Heart left ventricle (tissue), 16 donors: ENCODE measurements around the gene CATSPERZ. TPM values are rescaled to one million over a fixed set of nuclear protein-coding genes. Genes with fewer than 3 reads are reported as not detected.
A peak's percentile ranks its signal among the peaks of the same experiment; 100 is the strongest.

Source experiments
- ATAC-seq, 4 donors: fragments of 200-7000 bp; cut with Tn5 transposase; one replicate each; pipeline ENCODE4 v1.9.1; 2020 to 2022; ENCODE audit warnings: moderate library complexity in 4 of 4, mild to moderate bottlenecking in 3 of 4, moderate number of reproducible peaks in 1 of 4
- DNase-seq, 5 donors: peaks; one replicate each; pipeline ENCODE4 v3.0.0-alpha.2; 2020
- H3K27ac ChIP-seq, 12 donors: fragments of 200-600 bp; sonication (generic) in 4 of 12; one replicate each; pipeline versions ENCODE4 v1.5.0 to v1.8.0; 2016 to 2022; ENCODE audit warnings: mild to moderate bottlenecking in 2 of 12
- H3K27me3 ChIP-seq, 9 donors: fragments of 200-600 bp; sonication (generic) in 2 of 9; one replicate each; pipeline versions ENCODE4 v1.5.1 to v1.8.0; 2016 to 2022; ENCODE audit warnings: mild to moderate bottlenecking in 3 of 9
- H3K36me3 ChIP-seq, 9 donors: fragments of 200-600 bp; sonication (generic) in 2 of 9; one replicate each; pipeline versions ENCODE4 v1.5.0 to v1.8.0; 2018 to 2022; ENCODE audit warnings: mild to moderate bottlenecking in 2 of 9
- H3K4me1 ChIP-seq, 12 donors: fragments of 200-600 bp; sonication (generic) in 4 of 12; one replicate each; pipeline versions ENCODE4 v1.5.0 to v1.8.0; 2016 to 2022; ENCODE audit warnings: mild to moderate bottlenecking in 3 of 12
- H3K4me3 ChIP-seq, 12 donors: fragments of 200-600 bp; sonication (generic) in 4 of 12; one replicate each; pipeline versions ENCODE4 v1.5.0 to v1.8.0; 2017 to 2022; ENCODE audit warnings: mild to moderate bottlenecking in 9 of 12, moderate library complexity in 4 of 12
- H3K9me3 ChIP-seq, 12 donors: fragments of 200-600 bp; sonication (generic) in 4 of 12; one replicate each; pipeline versions ENCODE4 v1.5.0 to v1.8.0; 2016 to 2022; ENCODE audit warnings: mild to moderate bottlenecking in 1 of 12
- CTCF ChIP-seq, 12 donors: fragments of 200-600 bp; sonication (generic) in 4 of 12; IDR thresholded peaks; one replicate each; pipeline versions ENCODE4 v1.5.0 to v1.8.0; 2018 to 2022; ENCODE audit warnings: antibody characterized with exemption in 12 of 12, mild to moderate bottlenecking in 5 of 12
- POLR2A ChIP-seq, 2 donors: fragments of 450-650 bp; IDR thresholded peaks; one replicate each; pipeline ENCODE4 v1.6.1; 2017; ENCODE audit warnings: antibody characterized with exemption in 2 of 2, mild to moderate bottlenecking in 2 of 2, moderate library complexity in 2 of 2
- WGBS, 4 donors: extraction: QIAGEN DNeasy Blood & Tissue Kit in 2 of 4; methylation state at CpG; one replicate each; pipeline versions ENCODE4 v1.1.5 to v1.1.7; 2013 to 2018; 5-methylcytosine and 5-hydroxymethylcytosine counted together
- intact Hi-C, 10 donors: fragments of 100-400 bp; cut with DNase I; formaldehyde crosslinking; loops; one replicate each; pipeline versions ENCODE4 v1.11.1 to v1.14.2; 2022
- polyA plus RNA-seq, 2 donors: library from polyadenylated mRNA; stranded (reverse); fragments of 200-250 nt; gene quantifications; one replicate each; pipeline ENCODE4 v1.2.3, GENCODE V29; 2013
- total RNA-seq, 9 donors: library from RNA; depleted of rRNA in 2 of 9; stranded (reverse); fragments of >200 nt in 2 of 9; fragmentation: NEBNext Ultra II Directional in 3 of 9; extraction: Animal tissue kit (Norgen Biotek cat#: 25700) in 3 of 9; gene quantifications; one replicate each; pipeline versions ENCODE4 v1.1.0 to v1.2.4, GENCODE V29; 2016 to 2023
- donor health status: ischemic (EF 13 %, LVEDD 7.1; RV severe dilation, severe dysfunction).
- donor health status: healthy with polysubstance abuse.
- donor health status: DM: no; HTN: yes; CAD: no.
- donor health status: DM: no; HTN: no; CAD: no.
- donor health status: ischemic (EF 25% LVEDD 6.9; RV normal size, moderate dysfunction).
- donor health status: ischemic (EF 25% LVEDD 5.7; RV mildly dilated, moderate dysfunction).
- donor health status: healthy.
- donor health status: DM: yes; HTN: yes; CAD: no.
- donor health status: ischemic (EF 35%, LVEDD 5.7; RV mildly dilated, moderate dysfunction).
- donor health status: nonischemic (EF 11% LVEDD 7.7; RV severe dilation, severe dysfunction).
- donor health status: DM: yes; HTN: yes; CAD: no.
- donor health status: PGD.
- donor health status: ischemic (EF 29% LVEDD 5.4; RV normal size, mild dysfunction).
- donor health status: nonischemic (EF 23%, LVEDD 6.1; RV moderate dilation, normal function).

The CATSPERZ gene
- total and polyA plus RNA-seq, 11 donors: not detected

- ATAC-seq (no peak), DNase-seq (no peak)
- intact Hi-C loops: no loop called here
- no peak overlapping the region for H3K27ac ChIP-seq
- no peak for TF ChIP-seq POLR2A (IDR thresholded peaks at IDR 0.05)
- no peak for TF ChIP-seq CTCF (IDR thresholded peaks at IDR 0.05)
- H3K9me3 ChIP-seq: no peaks in the 10 kb centered on the region
- peaks cover 0 to 76% (median 59%) of the 10 kb centered on the region in 9 donors for H3K36me3 ChIP-seq
- WGBS, 4 donors: 89 to 97% (median 95%) methylated on average over 9 to 10 of the region's 10 CpGs
- no peaks in the 10 kb centered on the region for H3K27me3 ChIP-seq
- no peak overlapping the region for H3K4me3 ChIP-seq
- peaks cover 2 to 27% (median 24%) of the 10 kb centered on the region in 12 donors for H3K4me1 ChIP-seq
Observed at GRCh38 chr11:64264371-64264852, 35.7 kb upstream of the CATSPERZ start.

GRCh38 chr11:64265176-64266160 lies 34.7 kb upstream of the CATSPERZ start:
- Histone ChIP-seq H3K36me3 (peaks cover 0 to 65% (median 51%) of the 10 kb centered on the region in 9 donors), H3K4me1 (peaks cover 2 to 27% (median 24%) of the 10 kb centered on the region in 12 donors), H3K4me3 (no peak overlapping the region), H3K27me3 (no peaks in the 10 kb centered on the region), H3K27ac (no peak overlapping the region), H3K9me3 (no peaks in the 10 kb centered on the region)
- 92 to 96% (median 94%) methylated on average over 24 to 35 of the region's 35 CpGs for WGBS, 4 donors
- DNase-seq (no peak), ATAC-seq (no peak)
- intact Hi-C loops: no loop called here
- no peak for TF ChIP-seq CTCF (IDR thresholded peaks at IDR 0.05)
- no peak for TF ChIP-seq POLR2A (IDR thresholded peaks at IDR 0.05)

- peaks cover 0 to 57% (median 47%) of the 10 kb centered on the region in 9 donors for H3K36me3 ChIP-seq
- WGBS, 4 donors: 89 to 94% (median 91%) methylated on average over 15 of the region's 15 CpGs
- no peak for ATAC-seq
Observed at GRCh38 chr11:64266339-64266738, 33.8 kb upstream of the CATSPERZ start.

More at GRCh38 chr11:64266339-64266738, 33.8 kb upstream of the CATSPERZ start:
- TF ChIP-seq POLR2A (IDR thresholded peaks at IDR 0.05) (no peak), CTCF (IDR thresholded peaks at IDR 0.05) (no peak)
- Histone ChIP-seq H3K4me1 (peaks cover 2 to 27% (median 24%) of the 10 kb centered on the region in 12 donors), H3K27ac (peak overlapping the region in 2 of 12 donors; percentile 86 to 97), H3K27me3 (no peaks in the 10 kb centered on the region), H3K9me3 (no peaks in the 10 kb centered on the region), H3K4me3 (no peak overlapping the region)
- intact Hi-C loops: no loop called here
- DNase-seq: no peak
